GM21367 (cell line): ENCODE measurements around the gene ZNF440.
"Not testable (repeated sequence)": the region's sequence is repeated elsewhere in the genome, so short reads cannot be mapped to it uniquely, and the experiment has no call there.

Source experiments
- ATAC-seq: cut with Tn5 transposase; IDR thresholded peaks from one replicate; pipeline ENCODE4 v1.9.1; 2021; ENCODE audit not compliant: unreplicated experiment

Gene ZNF440

GRCh38 chr19:11828957-11829876, 15.1 kb downstream of the ZNF440 start:
- ATAC-seq, result not testable (repeated sequence)

GRCh38 chr19:11832253-11832912, 18.3 kb downstream of the ZNF440 start:
- no peak for ATAC-seq

GRCh38 chr19:11833541-11833940, 19.5 kb downstream of the ZNF440 start:
- no peak for ATAC-seq

GRCh38 chr19:11835626-11836066, 21.6 kb downstream of the ZNF440 start:
- ATAC-seq, result not testable (repeated sequence)

- no peak for ATAC-seq
These were observed 29.6 kb downstream of the ZNF440 start for GRCh38 chr19:11843722-11844121.

- not testable (repeated sequence) for ATAC-seq
These were observed 33.5 kb downstream of the ZNF440 start for GRCh38 chr19:11847615-11848014.

GRCh38 chr19:11848200-11848593, 34.1 kb downstream of the ZNF440 start:
- ATAC-seq, result no peak

GRCh38 chr19:11848594-11849469, 34.8 kb downstream of the ZNF440 start, which contains the start of gene ZNF439:
TSS of gene ZNF439 (plus strand) at chr19:11848726. CDS start at chr19:11848868, 142 bp downstream.
- no peak for ATAC-seq

GRCh38 chr19:11850289-11850688, 36.2 kb downstream of the ZNF440 start:
- ATAC-seq, result not testable (repeated sequence)

- ATAC-seq, result no peak
These were observed 39.3 kb downstream of the ZNF440 start for GRCh38 chr19:11853358-11853757.

GRCh38 chr19:11856596-11857250, 42.6 kb downstream of the ZNF440 start:
- ATAC-seq, result no peak

- no peak for ATAC-seq
These were observed 46.6 kb downstream of the ZNF440 start for GRCh38 chr19:11860721-11861120.

GRCh38 chr19:11861301-11861700, 47.2 kb downstream of the ZNF440 start:
- no peak for ATAC-seq

GRCh38 chr19:11867766-11868165, 53.7 kb downstream of the ZNF440 start:
- ATAC-seq, result not testable (repeated sequence)

- no peak for ATAC-seq
These were observed 54.1 kb downstream of the ZNF440 start for GRCh38 chr19:11868188-11868587.

GRCh38 chr19:11872624-11873023, 58.6 kb downstream of the ZNF440 start:
- ATAC-seq, result no peak

- no peak for ATAC-seq
These were observed 59.7 kb downstream of the ZNF440 start for GRCh38 chr19:11873762-11874161.

- ATAC-seq, result not testable (repeated sequence)
These were observed 65.7 kb downstream of the ZNF440 start for GRCh38 chr19:11879687-11880266.

GRCh38 chr19:11880598-11880997, 66.5 kb downstream of the ZNF440 start:
- no peak for ATAC-seq
